GM18508 (cell line): Measurements from ENCODE around the gene GPR157.
"Not testable (repeated sequence)": the region's sequence is repeated elsewhere in the genome, so short reads cannot be mapped to it uniquely, and the experiment has no call there.

ENCODE experiments used
- ATAC-seq: cut with Tn5 transposase; IDR thresholded peaks from one replicate; pipeline ENCODE4 v1.9.1; 2021; ENCODE audit warnings: moderate number of reproducible peaks; ENCODE audit not compliant: insufficient read depth, unreplicated experiment

GPR157 gene

DNA sequence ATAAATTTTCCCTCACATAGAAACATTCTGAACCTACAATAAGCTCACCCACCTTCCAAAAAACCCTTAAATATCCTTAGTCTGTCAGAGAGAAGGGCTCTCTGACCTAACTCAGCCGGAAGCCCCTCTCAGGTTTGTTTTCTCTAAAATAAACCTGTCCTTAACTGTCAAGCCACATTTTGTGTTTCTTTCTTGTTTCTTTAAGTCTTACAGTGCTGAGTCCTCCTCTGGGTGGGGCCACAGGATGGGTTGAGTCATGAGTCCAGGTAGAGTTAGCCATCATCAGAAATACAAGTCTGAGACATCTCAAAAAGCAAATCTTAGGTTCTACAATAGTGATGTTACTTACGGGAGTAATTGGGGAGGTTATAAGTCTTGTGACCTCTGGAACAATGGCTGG, 33.1 kb downstream of the GPR157 start:
- no peak for ATAC-seq

- ATAC-seq: not testable (repeated sequence)
These were observed 34.8 kb downstream of the GPR157 start for GRCh38 chr1:9093996-9094595.

- ATAC-seq: no peak
These were observed 35.3 kb downstream of the GPR157 start for GRCh38 chr1:9093581-9093980.

DNA sequence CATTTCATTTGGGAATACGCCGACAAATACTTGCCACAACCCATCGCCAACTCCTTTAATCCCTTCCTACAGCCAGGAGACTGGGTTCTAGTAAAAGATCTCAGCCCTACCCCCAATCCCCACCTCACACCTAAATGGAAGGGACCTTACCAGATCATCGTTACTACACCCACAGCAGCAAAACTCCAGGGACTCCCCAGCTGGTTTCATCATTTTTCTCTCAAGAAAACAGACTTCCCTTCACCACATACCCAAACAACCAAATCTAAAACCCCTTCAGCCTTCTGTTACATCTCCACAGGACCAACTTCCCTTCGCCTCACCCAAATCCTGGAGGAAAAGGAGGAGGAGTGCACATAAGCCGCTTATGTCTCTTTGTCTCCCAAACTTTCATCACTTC, 35.8 kb downstream of the GPR157 start:
- no peak for ATAC-seq

DNA sequence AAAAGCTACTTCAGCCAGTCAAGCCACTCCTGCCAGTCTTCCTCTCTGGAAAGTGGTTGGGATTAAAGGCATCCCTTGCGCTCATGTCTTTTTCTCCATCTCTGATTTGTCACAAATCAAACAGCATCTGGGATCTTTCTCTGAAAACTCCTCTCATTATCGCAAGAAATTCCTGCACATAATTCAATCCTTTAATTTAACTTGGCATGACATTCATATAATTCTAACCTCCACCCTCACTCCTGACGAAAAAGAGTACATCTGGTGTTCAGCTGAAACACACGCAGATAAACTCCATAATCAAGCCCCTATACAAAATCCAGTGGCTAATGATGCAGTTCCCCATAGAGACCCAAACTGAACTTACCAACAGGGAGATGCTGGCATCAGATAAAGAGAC, 40.1 kb downstream of the GPR157 start:
- no peak for ATAC-seq

- ATAC-seq: no peak
These were observed 41.3 kb downstream of the GPR157 start for GRCh38 chr1:9087411-9088125.

DNA sequence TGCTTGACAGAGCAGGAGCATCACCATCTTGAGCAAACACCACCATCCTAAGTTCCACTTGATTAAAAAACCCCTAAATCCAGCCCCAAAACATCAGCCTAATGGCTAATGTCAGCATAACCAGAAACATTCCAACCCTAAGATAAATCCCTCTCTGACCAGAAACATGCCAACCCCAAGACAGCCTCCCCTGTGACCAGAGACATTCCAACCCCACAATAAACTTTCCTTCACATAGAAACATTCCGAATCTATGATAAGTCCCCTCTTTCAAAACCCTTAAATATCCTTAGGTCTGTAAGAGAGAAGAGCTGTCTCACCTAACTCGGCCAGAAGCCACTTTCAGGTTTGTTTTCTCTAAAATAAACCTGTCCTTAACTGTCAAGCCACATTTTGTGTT, 42.1 kb downstream of the GPR157 start:
- no peak for ATAC-seq

- no peak for ATAC-seq
These were observed 42.9 kb downstream of the GPR157 start for GRCh38 chr1:9086045-9086444.

GRCh38 chr1:9085306-9085940, 43.5 kb downstream of the GPR157 start:
- ATAC-seq: no peak

DNA sequence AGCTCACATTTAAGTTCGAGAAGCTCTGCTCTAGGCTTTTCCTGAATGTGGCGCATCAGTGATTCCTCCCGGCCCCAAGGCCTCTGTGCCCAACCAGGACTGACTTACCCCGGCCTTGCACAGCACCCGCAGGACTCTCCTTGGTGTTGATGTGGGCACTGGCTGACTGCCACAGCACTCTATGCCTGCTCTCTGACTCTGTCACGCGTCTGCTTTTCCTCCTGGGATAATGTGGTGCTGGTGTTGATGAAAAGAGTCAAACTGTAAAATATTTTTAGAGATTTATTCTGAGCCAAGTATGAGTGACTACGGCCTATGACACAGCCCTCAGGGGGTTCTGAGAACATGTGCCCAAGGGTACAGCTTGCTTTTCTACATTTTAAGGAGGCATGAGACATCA, 44.0 kb downstream of the GPR157 start:
- no peak for ATAC-seq

DNA sequence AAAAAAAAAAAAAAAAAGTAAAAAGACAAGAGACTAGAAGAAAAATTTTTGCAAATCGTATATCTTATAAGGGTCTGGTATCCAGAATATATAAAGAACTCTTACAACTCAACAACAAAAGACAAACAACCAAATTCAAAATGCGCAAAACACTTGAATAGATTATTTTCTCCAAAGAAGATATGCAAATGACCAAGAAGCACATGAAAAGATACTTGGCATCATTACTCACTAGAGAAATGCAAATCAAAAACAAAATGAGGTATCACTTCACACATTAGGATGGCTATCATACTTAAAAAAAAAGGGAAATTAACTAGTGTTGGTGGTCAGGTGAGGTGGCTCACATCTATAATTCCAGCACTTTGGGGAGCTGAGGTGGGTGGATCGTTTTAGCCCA, 47.4 kb downstream of the GPR157 start:
- no peak for ATAC-seq

DNA sequence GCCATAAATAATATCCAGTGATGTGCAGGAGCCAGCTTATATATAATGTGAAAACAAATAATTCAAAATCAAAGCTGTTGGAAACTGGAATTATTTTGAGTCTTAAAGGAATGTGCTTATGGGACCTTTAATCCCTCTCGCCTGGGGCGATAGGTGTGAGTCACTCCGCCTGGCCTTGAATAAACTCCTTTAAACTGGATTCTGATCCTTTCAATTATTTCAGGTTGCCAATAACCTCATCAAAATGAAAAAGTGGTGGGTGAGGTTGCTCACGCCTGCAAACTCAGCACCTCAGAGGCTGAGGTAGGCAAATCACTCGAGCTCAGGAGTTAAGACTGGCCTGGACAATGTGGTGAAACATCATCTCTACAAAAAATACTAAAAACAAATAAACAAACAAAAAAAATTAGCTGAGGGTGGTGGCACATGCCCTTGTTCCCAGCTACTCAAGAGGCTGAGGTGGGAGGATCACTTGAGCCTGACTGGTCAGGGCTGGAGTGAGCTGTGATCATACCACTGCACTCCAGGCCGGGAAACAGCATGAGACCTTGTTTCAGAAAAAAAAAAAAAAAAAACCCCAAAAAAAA, 48.1 kb downstream of the GPR157 start:
- ATAC-seq: no peak

- ATAC-seq: no peak
These were observed 48.8 kb downstream of the GPR157 start for GRCh38 chr1:9079988-9080704.

DNA sequence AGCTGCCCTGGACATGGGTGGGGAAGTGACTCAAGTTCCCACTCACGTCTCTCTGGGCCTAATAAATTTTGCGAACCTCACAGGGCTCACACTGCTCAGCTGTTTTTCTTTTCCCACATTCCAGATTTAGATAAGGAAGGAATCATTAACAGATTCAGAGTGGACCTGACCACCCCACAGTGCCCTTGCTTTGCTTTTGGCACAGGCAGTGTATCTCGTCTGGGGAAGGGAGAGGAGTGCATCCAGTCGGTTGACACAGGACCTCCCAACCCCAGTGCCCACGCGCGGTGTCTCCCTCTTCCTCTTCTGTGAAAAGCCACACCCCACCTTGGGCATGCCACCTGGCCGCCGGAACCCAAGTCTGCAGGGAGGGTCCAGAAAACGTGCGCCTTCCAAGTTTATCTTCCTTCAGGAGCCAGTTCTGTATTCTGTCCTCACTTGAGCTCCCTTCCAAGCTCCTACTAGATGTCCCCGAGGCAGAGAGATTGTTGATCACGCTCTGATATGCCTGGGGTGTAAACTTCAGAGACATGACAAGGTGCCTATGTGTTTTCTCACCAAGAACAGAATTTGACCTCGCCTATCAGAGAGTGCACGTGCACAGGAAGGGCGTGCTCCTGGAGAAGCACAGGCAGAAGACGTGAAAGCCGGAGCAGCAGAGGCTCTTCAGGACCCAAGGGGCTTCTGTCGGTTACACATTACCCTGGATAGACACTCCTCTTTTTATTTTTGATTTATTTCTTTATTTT, 50.0 kb downstream of the GPR157 start:
- no peak for ATAC-seq

DNA sequence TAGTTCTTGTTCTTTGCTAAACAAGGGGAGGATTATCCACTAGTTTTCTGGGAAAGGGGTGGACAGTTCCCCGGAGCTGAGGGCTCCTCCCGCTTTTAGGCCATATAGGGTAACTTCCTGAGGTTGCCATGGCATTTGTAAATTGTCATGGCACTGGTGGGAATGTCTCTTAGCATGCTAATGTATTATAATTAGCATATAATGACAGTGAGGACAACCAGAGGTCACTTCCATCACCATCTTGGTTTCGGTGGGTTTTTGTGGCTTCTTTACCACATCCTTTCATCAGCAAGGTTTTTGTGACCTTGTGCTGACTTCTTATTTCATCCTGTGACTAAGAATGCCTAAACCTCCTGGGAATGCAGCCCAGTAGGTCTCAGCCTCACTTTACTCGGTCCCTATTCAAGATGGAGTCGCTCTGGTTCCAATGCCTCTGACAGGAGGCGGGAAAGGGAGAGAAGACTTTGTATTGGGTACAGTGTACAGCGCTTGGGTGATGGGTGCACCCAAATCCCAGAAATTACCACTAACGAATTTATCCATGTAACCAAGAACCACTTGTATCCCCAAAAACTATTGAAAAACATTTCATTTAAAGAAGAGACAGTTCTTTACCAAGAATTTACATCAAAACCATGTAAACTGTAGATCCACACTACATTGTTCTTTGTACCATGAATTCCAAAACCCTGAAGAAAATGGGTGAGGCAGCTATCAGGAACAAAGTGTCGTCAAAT, 50.7 kb downstream of the GPR157 start:
- ATAC-seq: no peak

- ATAC-seq: no peak
These were observed 53.9 kb downstream of the GPR157 start for GRCh38 chr1:9075022-9075421.

DNA sequence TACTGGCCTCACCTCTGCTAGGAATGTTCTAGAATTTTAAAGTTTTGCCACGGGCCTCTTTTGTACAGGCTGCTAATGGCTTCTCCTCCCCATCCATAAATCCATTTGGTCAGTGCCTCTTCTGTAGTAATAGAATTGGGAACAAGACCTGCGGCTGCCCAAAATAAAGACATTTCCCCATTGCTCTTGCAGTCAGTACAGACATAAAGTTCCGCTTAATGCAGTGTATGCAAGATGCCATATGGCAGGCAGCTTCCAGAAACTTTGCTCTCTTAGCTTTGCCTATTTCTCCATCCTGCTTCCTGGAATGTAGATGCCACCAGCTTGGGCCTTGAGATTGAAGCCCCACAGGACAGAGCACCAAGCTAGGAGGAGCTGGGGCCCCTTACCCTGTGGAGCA, 55.8 kb downstream of the GPR157 start:
- no peak for ATAC-seq

DNA sequence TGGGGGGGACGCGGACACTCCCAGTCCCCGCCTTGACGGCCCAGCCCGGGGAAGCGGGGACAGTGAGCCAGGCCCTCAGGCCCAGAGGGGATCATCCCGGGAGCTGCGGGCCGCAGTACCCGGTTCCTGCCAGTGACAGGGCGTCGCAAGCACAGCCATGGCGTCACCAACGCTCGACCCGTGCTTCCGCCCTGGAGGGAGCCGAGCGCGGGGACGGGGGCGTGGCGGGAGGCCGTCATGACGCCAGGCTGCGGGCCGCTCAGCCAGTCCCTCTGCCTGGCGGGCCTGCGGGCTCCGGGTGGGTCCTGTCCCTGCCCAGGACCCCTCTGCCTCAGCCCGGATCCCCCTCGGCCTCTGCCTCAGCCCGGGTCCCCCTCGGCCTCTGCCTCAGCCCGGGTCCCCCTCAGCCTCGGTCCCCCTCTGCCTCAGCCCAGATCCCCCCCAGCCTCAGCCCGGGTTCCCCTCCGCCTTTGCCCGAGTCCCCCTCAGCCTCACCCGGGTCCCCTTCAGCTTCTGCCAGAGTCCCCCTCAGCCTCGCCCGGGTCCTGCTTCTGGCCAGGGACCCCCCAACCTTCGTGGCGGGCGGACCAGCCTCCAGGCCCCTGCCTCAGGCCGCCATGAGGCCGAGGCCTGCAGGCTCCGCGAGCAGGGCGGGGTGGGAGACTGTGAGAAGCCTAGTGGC, 57.2 kb downstream of the GPR157 start:
- ATAC-seq: no peak

- ATAC-seq: no peak
These were observed 58.4 kb downstream of the GPR157 start for GRCh38 chr1:9070486-9070885.
